Measurements from ENCODE around the gene RAE1. TPM values are rescaled to one million over a fixed set of nuclear protein-coding genes. Genes with fewer than 3 reads are reported as not detected.

The RAE1 gene
- total and polyA plus RNA-seq, 2 experiments from 2014 or later: 35.4 to 43.3 TPM

DNA sequence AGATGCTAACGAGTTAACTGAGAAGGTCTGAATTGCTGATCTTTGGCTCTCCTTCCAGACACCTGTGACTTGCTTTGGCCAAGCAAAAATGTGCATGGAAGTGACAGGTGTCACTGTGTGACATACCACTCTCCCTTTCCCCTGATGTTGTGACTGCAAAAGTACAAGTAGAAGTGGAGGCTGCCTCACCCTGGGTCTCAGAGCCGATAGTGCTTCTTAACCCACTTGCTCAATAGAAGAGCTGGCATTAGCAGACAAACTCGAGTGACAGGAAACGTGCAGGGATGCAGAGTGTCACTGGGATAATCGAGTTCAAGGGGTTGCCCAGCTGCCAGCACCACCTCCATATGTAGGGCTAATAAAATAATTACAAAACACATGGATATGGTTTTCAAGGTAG, 37.8 kb upstream of the RAE1 start:
- no peak for TF ChIP-seq STAT1 (IDR thresholded peaks at IDR 0.05; ENCODE audit: unreplicated experiment)
- no peak for TF ChIP-seq CTCF (conservative IDR thresholded peaks at IDR 0.05; ENCODE audit: low read depth in 2 of 2)
- no peak for TF ChIP-seq CREB1 (CRISPR knock-in tag; IDR thresholded peaks at IDR 0.05; ENCODE audit: low read depth)
- TF ChIP-seq, protein P1, sequence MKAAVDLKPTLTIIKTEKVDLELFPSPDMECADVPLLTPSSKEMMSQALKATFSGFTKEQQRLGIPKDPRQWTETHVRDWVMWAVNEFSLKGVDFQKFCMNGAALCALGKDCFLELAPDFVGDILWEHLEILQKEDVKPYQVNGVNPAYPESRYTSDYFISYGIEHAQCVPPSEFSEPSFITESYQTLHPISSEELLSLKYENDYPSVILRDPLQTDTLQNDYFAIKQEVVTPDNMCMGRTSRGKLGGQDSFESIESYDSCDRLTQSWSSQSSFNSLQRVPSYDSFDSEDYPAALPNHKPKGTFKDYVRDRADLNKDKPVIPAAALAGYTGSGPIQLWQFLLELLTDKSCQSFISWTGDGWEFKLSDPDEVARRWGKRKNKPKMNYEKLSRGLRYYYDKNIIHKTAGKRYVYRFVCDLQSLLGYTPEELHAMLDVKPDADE (IDR thresholded peaks at IDR 0.05): no peak
- Histone ChIP-seq H3K4me3 (no peak overlapping the region), H3K4me1 (ENCODE audit: insufficient read depth) (no peaks in the 10 kb centered on the region), H3K79me2 (replicated peaks; ENCODE audit: insufficient read depth) (no peaks in the 10 kb centered on the region), H3K36me3 (ENCODE audit: insufficient read depth) (no peaks in the 10 kb centered on the region), H4K20me1 (replicated peaks; ENCODE audit: insufficient read depth) (no peaks in the 10 kb centered on the region), H2AFZ (no peak overlapping the region), H3K9me2 (ENCODE audit: insufficient read depth) (no peaks in the 10 kb centered on the region), H3F3A (replicated peaks; ENCODE audit: low read depth) (no peaks in the 10 kb centered on the region), H3K27me3 (ENCODE audit: insufficient read depth) (no peaks in the 10 kb centered on the region), H3K27ac (ENCODE audit: low read depth) (no peak overlapping the region), H3K4me2 (no peak overlapping the region)
- no peaks in the 10 kb centered on the region for H3K27me3 Mint-ChIP-seq (ENCODE audit: insufficient read depth, low read depth, poor library complexity)
- ATAC-seq: no peak
- H3K27ac Mint-ChIP-seq: no peak overlapping the region
- H3K9me3 Mint-ChIP-seq: no peaks in the 10 kb centered on the region
- H3K4me3 Mint-ChIP-seq: no peak overlapping the region
- no peaks in the 10 kb centered on the region; the same call in 2 of the 3 replicates for H3K4me1 Mint-ChIP-seq
- no peak for DNase-seq (ENCODE audit: low spot score)
- no peaks in the 10 kb centered on the region for H3K36me3 Mint-ChIP-seq (ENCODE audit: low read depth)

DNA sequence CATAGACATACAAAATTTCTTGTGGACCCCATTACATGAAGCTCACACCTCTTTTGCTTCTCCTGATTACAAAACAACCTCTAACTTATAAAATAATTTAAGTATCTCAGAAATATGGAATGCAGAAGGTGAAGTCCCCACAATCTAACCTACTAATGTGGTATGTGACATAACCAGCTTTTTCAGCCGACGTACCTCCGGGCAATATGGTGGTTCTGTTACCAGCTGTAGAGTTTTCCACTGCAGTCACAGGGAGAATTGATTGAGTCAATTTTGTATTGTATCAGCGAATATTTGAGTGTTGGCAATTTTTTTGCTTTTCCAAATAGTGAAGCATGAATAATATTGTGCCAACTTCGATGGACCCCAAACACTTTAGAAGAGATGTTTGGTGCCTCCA, 37.1 kb upstream of the RAE1 start:
- Histone ChIP-seq H2AFZ (no peak overlapping the region), H3K4me3 (no peak overlapping the region), H3K9me2 (ENCODE audit: insufficient read depth) (no peaks in the 10 kb centered on the region), H3K36me3 (ENCODE audit: insufficient read depth) (no peaks in the 10 kb centered on the region), H3K27ac (ENCODE audit: low read depth) (no peak overlapping the region), H3K27me3 (ENCODE audit: insufficient read depth) (no peaks in the 10 kb centered on the region), H3K79me2 (replicated peaks; ENCODE audit: insufficient read depth) (no peaks in the 10 kb centered on the region), H3K4me1 (ENCODE audit: insufficient read depth) (no peaks in the 10 kb centered on the region), H3K4me2 (no peak overlapping the region), H4K20me1 (replicated peaks; ENCODE audit: insufficient read depth) (no peaks in the 10 kb centered on the region), H3F3A (replicated peaks; ENCODE audit: low read depth) (no peaks in the 10 kb centered on the region)
- Mint-ChIP-seq H3K36me3 (ENCODE audit: low read depth) (no peaks in the 10 kb centered on the region), H3K4me1 (no peaks in the 10 kb centered on the region; the same call in 1 of the 3 replicates), H3K4me3 (no peak overlapping the region), H3K27me3 (ENCODE audit: insufficient read depth, low read depth, poor library complexity) (no peaks in the 10 kb centered on the region), H3K27ac (no peak overlapping the region), H3K9me3 (no peaks in the 10 kb centered on the region)
- ATAC-seq: no peak
- no peak for DNase-seq (ENCODE audit: low spot score)
- TF ChIP-seq EZH2phosphoT487 (IDR thresholded peaks at IDR 0.05; ENCODE audit: unreplicated experiment) (no peak), NANOG (IDR thresholded peaks at IDR 0.05; ENCODE audit: borderline replicate concordance) (no peak), CTCF (conservative IDR thresholded peaks at IDR 0.05; ENCODE audit: low read depth in 2 of 2) (no peak), ZNF331 (CRISPR knock-in tag; IDR thresholded peaks at IDR 0.05; ENCODE audit: low read depth) (no peak), ZNF114 (CRISPR knock-in tag; IDR thresholded peaks at IDR 0.05) (no peak), CREB1 (CRISPR knock-in tag; IDR thresholded peaks at IDR 0.05; ENCODE audit: low read depth) (no peak), JUNB (IDR thresholded peaks at IDR 0.05; ENCODE audit: unreplicated experiment) (no peak), STAT1 (IDR thresholded peaks at IDR 0.05; ENCODE audit: unreplicated experiment) (no peak), EZH2 (IDR thresholded peaks at IDR 0.05; ENCODE audit: low read depth, unreplicated experiment) (no peak)
- TF ChIP-seq, protein P1 (IDR thresholded peaks at IDR 0.05): no peak
- TF ChIP-seq, protein P2, sequence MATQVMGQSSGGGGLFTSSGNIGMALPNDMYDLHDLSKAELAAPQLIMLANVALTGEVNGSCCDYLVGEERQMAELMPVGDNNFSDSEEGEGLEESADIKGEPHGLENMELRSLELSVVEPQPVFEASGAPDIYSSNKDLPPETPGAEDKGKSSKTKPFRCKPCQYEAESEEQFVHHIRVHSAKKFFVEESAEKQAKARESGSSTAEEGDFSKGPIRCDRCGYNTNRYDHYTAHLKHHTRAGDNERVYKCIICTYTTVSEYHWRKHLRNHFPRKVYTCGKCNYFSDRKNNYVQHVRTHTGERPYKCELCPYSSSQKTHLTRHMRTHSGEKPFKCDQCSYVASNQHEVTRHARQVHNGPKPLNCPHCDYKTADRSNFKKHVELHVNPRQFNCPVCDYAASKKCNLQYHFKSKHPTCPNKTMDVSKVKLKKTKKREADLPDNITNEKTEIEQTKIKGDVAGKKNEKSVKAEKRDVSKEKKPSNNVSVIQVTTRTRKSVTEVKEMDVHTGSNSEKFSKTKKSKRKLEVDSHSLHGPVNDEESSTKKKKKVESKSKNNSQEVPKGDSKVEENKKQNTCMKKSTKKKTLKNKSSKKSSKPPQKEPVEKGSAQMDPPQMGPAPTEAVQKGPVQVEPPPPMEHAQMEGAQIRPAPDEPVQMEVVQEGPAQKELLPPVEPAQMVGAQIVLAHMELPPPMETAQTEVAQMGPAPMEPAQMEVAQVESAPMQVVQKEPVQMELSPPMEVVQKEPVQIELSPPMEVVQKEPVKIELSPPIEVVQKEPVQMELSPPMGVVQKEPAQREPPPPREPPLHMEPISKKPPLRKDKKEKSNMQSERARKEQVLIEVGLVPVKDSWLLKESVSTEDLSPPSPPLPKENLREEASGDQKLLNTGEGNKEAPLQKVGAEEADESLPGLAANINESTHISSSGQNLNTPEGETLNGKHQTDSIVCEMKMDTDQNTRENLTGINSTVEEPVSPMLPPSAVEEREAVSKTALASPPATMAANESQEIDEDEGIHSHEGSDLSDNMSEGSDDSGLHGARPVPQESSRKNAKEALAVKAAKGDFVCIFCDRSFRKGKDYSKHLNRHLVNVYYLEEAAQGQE (IDR thresholded peaks at IDR 0.05; ENCODE audit: unreplicated experiment): no peak
